Motor neuron (in vitro differentiated cells): ENCODE results near the gene UCK2. TPM values are rescaled to one million over a fixed set of nuclear protein-coding genes. Genes with fewer than 3 reads are reported as not detected.

Source experiments
- ATAC-seq, 8 experiments: fragments of 200-7000 bp; cut with Tn5 transposase; replicated peaks in 6 of 8; 2 replicates each; pipeline ENCODE4 v1.8.0; 2021; ENCODE audit warnings: mild to moderate bottlenecking in 8 of 8, moderate library complexity in 8 of 8
- H3K27ac ChIP-seq, 2 donors: fragments of 250-450 bp; sonication (Bioruptor Pico); 2 replicates each; pipeline ENCODE4 v1.9.0; 2021; ENCODE audit warnings: antibody characterized with exemption in 2 of 2, mild to moderate bottlenecking in 2 of 2, moderate library complexity in 1 of 2
- H3K4me1 ChIP-seq, 2 donors: fragments of 250-450 bp; sonication (Bioruptor Pico); replicated peaks in 1 of 2; 2 replicates each; pipeline ENCODE4 v1.6.1; 2021; ENCODE audit warnings: antibody characterized with exemption in 2 of 2, mild to moderate bottlenecking in 2 of 2, moderate library complexity in 1 of 2
- H3K4me3 ChIP-seq, 5 donors: fragments of 250-450 bp; sonication (Bioruptor Pico); 2 replicates each; pipeline ENCODE4 v1.9.0; 2021; ENCODE audit warnings: antibody characterized with exemption in 5 of 5, mild to moderate bottlenecking in 5 of 5, moderate library complexity in 4 of 5
- WGBS, 10 experiments: fragments of 450-650 bp; shearing (Covaris generic); methylation state at CpG; one replicate each; pipeline ENCODE4 v1.0.0; 2022; 5-methylcytosine and 5-hydroxymethylcytosine counted together
- in situ Hi-C, 9 experiments: fragments of 400-800 bp; cut with MboI; loops; one replicate each; pipeline ENCODE4 v1.15.0; 2021; ENCODE audit warnings: low sequenced_read_pairs in 9 of 9, low pct_unique_long_range_greater_than_20kb in 2 of 9; ENCODE audit not compliant: unreplicated experiment in 9 of 9
- total RNA-seq, 8 experiments: library from RNA; unstranded; fragments of 300-600 nt; gene quantifications; 2 replicates each; pipeline versions ENCODE4 v1.2.3 to v1.2.4, GENCODE V29; 2022

The UCK2 gene
- total RNA-seq, 8 experiments from 2014 or later: 28.3 to 83.2 (median 46.0) TPM

DNA sequence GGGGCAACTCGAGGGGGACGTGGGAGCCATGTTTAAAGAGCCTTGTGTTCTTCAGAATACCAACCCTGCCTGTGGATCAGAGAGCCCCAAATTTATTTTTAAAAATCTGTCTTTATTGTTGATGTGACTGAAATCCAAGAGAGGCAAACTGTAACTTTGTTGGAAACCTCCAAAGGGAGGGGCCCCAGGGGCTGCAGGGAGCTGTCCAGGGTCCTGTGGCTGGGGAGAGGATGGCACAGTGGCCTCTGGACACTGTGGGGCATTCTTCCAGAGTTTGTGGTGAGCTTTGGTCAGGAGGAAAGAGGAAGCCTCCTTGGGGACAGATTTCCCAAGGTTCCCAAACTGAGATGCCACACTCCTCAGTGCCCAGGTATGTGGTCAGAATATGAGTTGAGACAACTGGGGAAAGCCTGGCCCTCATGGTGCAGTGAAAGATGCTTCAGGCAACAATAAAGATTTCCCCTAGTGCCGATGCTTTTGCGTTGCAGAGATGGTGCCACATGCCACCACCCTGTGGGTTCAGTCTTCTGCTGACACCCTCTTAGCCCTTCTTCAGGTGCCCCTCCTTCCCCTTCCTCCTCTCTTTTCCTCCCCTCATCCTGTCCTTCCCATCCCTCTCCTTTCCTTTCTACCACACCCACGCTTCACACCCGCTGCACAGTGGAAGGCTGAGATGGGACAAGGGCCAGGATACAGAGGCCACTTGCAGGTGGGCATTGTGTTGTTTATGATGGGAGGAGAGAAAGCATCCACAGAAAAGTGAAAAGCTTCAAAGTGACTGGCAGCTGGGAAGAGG is 122.1 kb downstream of the UCK2 start:
- ATAC-seq: peak in 4 of 8 experiments; percentile 40 to 77 (median 52)
- Histone ChIP-seq H3K27ac (no peak overlapping the region), H3K4me1 (no peaks in the 10 kb centered on the region), H3K4me3 (no peak overlapping the region)
- in situ Hi-C loops: loop anchor here in 6 of 9 experiments (25.0 kb wide), 4 partner anchors 213 to 538 kb away; partner anchors contain the start of gene FAM78B (in 2 of the 6)
- WGBS, 10 experiments: 0 to 100% (median 47%) methylated on average over 1 to 6 of the region's 6 CpGs; no CpG with 5 or more reads in 1 of the 10 experiments

DNA sequence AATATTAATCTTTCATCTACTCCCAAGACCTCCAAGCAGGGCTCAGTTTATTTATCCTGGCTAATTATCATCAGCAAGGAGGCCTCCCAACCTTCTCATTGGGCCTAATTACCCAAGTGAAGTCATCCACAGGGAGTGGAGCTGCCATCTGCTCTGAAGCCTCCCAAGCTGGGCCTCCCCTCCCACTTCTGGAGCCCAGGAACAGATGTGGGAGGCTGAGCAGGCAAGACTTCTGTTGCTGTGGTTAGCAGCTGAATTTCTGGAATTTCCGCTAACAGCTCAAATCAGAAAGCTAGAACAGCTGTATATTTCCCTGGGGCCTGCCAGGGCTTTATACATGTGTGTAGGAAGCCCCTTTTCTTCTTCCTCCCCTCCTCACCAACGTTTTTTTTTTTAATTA is 127.5 kb downstream of the UCK2 start:
- in situ Hi-C loops: no loop called here
- H3K4me3 ChIP-seq: no peak overlapping the region
- H3K4me1 ChIP-seq: no peaks in the 10 kb centered on the region
- WGBS, 10 experiments: 0 to 100% (median 0%) methylated on average over 1 of the region's 2 CpGs; no CpG with 5 or more reads in 4 of the 10 experiments
- peak in 3 of 8 experiments; percentile 27 to 100 (median 99) for ATAC-seq
- H3K27ac ChIP-seq: no peak overlapping the region

DNA sequence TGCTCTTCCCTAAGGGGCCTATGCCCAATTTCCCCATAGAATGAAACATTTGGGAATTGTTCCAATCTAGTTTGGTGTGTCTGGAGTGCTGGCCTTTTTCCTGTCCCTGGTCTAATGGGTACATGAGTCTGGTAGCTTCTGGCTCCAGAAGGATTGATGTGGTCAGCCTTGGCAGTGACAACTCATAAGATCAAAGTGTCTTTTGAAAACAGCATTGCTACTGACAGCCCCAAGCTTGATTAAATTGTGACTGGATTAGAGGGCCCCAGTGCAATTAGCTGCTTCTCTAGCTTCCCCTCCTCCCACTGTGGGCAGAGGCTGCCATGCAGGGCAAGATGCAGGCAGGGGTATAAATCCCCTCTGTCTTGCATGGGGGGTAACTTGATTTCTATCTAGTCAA is 130.9 kb downstream of the UCK2 start:
- in situ Hi-C loops: no loop called here
- ATAC-seq: no peak
- Histone ChIP-seq H3K4me3 (no peak overlapping the region), H3K4me1 (no peaks in the 10 kb centered on the region), H3K27ac (no peak overlapping the region)

DNA sequence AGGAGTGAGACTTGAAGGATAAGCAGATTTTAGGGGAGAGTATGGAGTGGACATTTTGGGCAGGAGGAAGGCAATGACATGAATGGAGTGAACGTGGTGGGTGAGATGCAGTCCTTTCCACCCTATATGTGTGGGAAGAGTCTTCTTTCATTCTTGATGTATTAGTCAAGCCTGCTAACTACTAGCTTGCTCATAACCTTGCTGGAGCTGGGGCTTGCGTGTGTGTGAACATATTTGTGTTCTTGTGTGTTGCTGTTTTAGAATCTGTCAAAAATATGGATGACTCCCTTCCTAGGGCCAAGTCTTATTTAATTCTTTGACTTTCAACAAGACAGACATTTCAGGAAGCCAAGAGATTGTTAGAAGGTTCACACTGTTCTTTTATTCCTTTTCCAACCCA is 132.7 kb downstream of the UCK2 start:
- WGBS, 10 experiments: 0 to 86% (median 43%) methylated on average over 1 to 2 of the region's 2 CpGs; no CpG with 5 or more reads in 2 of the 10 experiments
- ATAC-seq: no peak
- no peak overlapping the region for H3K27ac ChIP-seq
- in situ Hi-C loops: no loop called here
- no peak overlapping the region for H3K4me3 ChIP-seq
- H3K4me1 ChIP-seq: no peaks in the 10 kb centered on the region

DNA sequence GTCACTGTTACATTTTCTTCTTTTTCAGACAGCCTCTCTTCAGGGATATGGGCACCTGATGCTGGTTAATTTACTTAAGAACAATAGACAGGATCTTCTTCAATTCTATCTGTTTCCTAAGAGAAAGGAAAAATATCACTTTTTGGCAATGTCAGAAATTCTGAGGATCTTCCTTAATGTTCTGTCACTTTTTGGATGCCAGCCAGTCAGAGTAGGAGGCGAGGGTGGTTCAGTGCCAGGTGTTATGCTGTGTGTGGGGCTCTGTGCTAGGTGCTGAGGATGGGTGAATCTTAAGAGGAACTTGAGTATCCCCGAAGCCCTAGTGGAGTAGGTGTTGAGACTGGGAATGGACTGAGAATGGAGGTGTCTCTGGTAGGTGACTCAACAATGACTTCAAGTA is 133.5 kb downstream of the UCK2 start:
- H3K4me3 ChIP-seq: no peak overlapping the region
- WGBS, 10 experiments: 0 to 66% (median 31%) methylated on average over 1 to 2 of the region's 2 CpGs; no CpG with 5 or more reads in 2 of the 10 experiments
- ATAC-seq: no peak
- no peaks in the 10 kb centered on the region for H3K4me1 ChIP-seq
- no peak overlapping the region for H3K27ac ChIP-seq
- in situ Hi-C loops: no loop called here

Other genes with a start within 250 kb of the UCK2 start
- 100 to 1,000 TPM in 7 of 8 experiments, 10 to 100 TPM in 1; 56.3 to 337 (median 224) TPM for gene MGST3, start 196.4 kb upstream of the UCK2 start, total RNA-seq
- gene ALDH9A1, start 129.1 kb upstream of the UCK2 start, total RNA-seq: 10 to 100 TPM; 23.3 to 69.0 (median 41.5) TPM
- 100 to 1,000 TPM in 4 of 8 experiments, 10 to 100 TPM in 4; 57.6 to 149 (median 100) TPM for gene TMCO1, start 58.7 kb upstream of the UCK2 start, total RNA-seq